H1 (cell line): ENCODE results near the gene RANBP3L. TPM values are rescaled to one million over a fixed set of nuclear protein-coding genes. Genes with fewer than 3 reads are reported as not detected.

Experiments
- CTCF ChIA-PET: fragments of 300-600 bp; sonication (Branson Sonifier 250); formaldehyde crosslinking; loops from one replicate; lab custom pipeline; 2021; ENCODE audit not compliant: partially characterized antibody; lab: Charles Lee
- POLR2A ChIA-PET: fragments of 300-600 bp; sonication (Branson Sonifier 250); formaldehyde crosslinking; loops from one replicate; lab custom pipeline; 2021; ENCODE audit warnings: inconsistent platforms; ENCODE audit not compliant: partially characterized antibody; lab: Charles Lee
- DNase-seq, 2 experiments: peaks; one replicate each; pipeline versions ENCODE4 v3.0.0 to v3.0.0-alpha.2; 2010 to 2022; ENCODE audit warnings: low spot score in 2 of 2, low read depth in 1 of 2, mixed read lengths in 1 of 2
- FAIRE-seq: peaks from 2 replicates; lab custom pipeline; 2011; peaks lifted over from hg19 to GRCh38; lab: Jason Lieb, UNC
- H2AFZ ChIP-seq: 2 replicates; pipeline ENCODE4 v1.8.1; 2012; ENCODE audit warnings: low read length, inconsistent platforms
- H2AK5ac ChIP-seq: 2 replicates; pipeline ENCODE4 v1.6.1; 2013; ENCODE audit warnings: low read depth, low read length
- H2BK120ac ChIP-seq: replicated peaks from 2 replicates; pipeline ENCODE3; 2013; ENCODE audit warnings: low read depth, low read length, inconsistent platforms
- H2BK12ac ChIP-seq: 2 replicates; pipeline ENCODE4 v1.6.1; 2013; ENCODE audit warnings: low read depth, low read length
- H2BK15ac ChIP-seq: 2 replicates; pipeline ENCODE4 v1.6.1; 2013; ENCODE audit warnings: low read length
- H2BK20ac ChIP-seq: 2 replicates; pipeline ENCODE4 v1.6.1; 2013; ENCODE audit warnings: low read length
- H2BK5ac ChIP-seq: 2 replicates; pipeline ENCODE4 v1.6.1; 2013; ENCODE audit warnings: low read depth, low read length
- H3K14ac ChIP-seq: 2 replicates; pipeline ENCODE4 v1.6.1; 2013; ENCODE audit warnings: inconsistent platforms; ENCODE audit not compliant: insufficient read length
- H3K18ac ChIP-seq: 2 replicates; pipeline ENCODE4 v1.6.1; 2013; ENCODE audit warnings: low read length; ENCODE audit errors: extremely low read depth
- H3K23ac ChIP-seq: 2 replicates; pipeline ENCODE4 v1.6.1; 2013; ENCODE audit warnings: inconsistent platforms; ENCODE audit not compliant: insufficient read length
- H3K23me2 ChIP-seq: 2 replicates; pipeline ENCODE4 v1.6.1; 2013; ENCODE audit warnings: low read depth, low read length
- H3K27ac ChIP-seq: 2 replicates; pipeline ENCODE4 v1.6.1; 2011; ENCODE audit warnings: low read depth, low read length, inconsistent platforms
- H3K27me3 ChIP-seq, 4 experiments: replicated peaks in 1 of 4; 1 replicate in 1 of 4; 2 replicates in 3 of 4; pipeline versions ENCODE4 v1.6.1 to v1.8.1; 2011 to 2013; ENCODE audit warnings: low read length in 3 of 4, mild to moderate bottlenecking in 3 of 4, inconsistent platforms in 2 of 4, mixed read lengths in 2 of 4, moderate library complexity in 1 of 4; ENCODE audit not compliant: control insufficient read depth in 3 of 4, insufficient read depth in 3 of 4; ENCODE audit errors: extremely low read depth in 1 of 4
- H3K36me3 ChIP-seq, 4 experiments: 2 replicates each; pipeline versions ENCODE4 v1.6.1 to v1.8.1; 2011 to 2013; ENCODE audit warnings: mild to moderate bottlenecking in 4 of 4, low read length in 3 of 4, moderate library complexity in 2 of 4, control low read depth in 1 of 4, inconsistent platforms in 1 of 4; ENCODE audit not compliant: insufficient read depth in 4 of 4, control insufficient read depth in 2 of 4
- H3K4ac ChIP-seq: replicated peaks from 2 replicates; pipeline ENCODE3; 2013; ENCODE audit warnings: low read length, low read depth, mixed read lengths, inconsistent platforms; ENCODE audit not compliant: insufficient read length
- H3K4me1 ChIP-seq, 4 experiments: replicated peaks in 1 of 4; 1 replicate in 1 of 4; 2 replicates in 3 of 4; pipeline versions ENCODE4 v1.6.1 to v1.8.1; 2011 to 2013; ENCODE audit warnings: low read length in 3 of 4, inconsistent platforms in 2 of 4, mixed read lengths in 1 of 4; ENCODE audit not compliant: insufficient read depth in 4 of 4, control insufficient read depth in 3 of 4
- H3K4me2 ChIP-seq, 2 experiments: 2 replicates each; pipeline versions ENCODE4 v1.6.1 to v1.8.1; 2011 to 2013; ENCODE audit warnings: low read depth in 2 of 2, low read length in 2 of 2, control low read depth in 1 of 2, inconsistent platforms in 1 of 2, mild to moderate bottlenecking in 1 of 2; ENCODE audit not compliant: insufficient read depth in 1 of 2
- H3K4me3 ChIP-seq, 4 experiments: fragments of 200-600, 300-600 bp in 1 of 4; sonication (generic), shearing (Covaris generic), sonication (Bioruptor Twin) in 1 of 4; 2 replicates each; pipeline versions ENCODE4 v1.5.1 to v1.8.1; 2011 to 2016; ENCODE audit warnings: low read length in 4 of 4, low read depth in 3 of 4, control low read depth in 2 of 4, inconsistent platforms in 2 of 4, mild to moderate bottlenecking in 2 of 4, mixed read lengths in 1 of 4, moderate library complexity in 1 of 4; ENCODE audit not compliant: insufficient read depth in 2 of 4; ENCODE audit errors: extremely low read depth in 1 of 4
- H3K56ac ChIP-seq: replicated peaks from 2 replicates; pipeline ENCODE3; 2013; ENCODE audit warnings: low read depth, mild to moderate bottlenecking, mixed read lengths, low read length, inconsistent platforms; ENCODE audit not compliant: insufficient read length
- H3K79me1 ChIP-seq: 2 replicates; pipeline ENCODE4 v1.6.1; 2013; ENCODE audit warnings: low read depth, low read length, control low read depth
- H3K79me2 ChIP-seq, 2 experiments: 2 replicates each; pipeline versions ENCODE4 v1.6.1 to v1.8.1; 2012 to 2013; ENCODE audit warnings: low read length in 2 of 2, mild to moderate bottlenecking in 2 of 2, inconsistent platforms in 1 of 2; ENCODE audit not compliant: insufficient read depth in 2 of 2, control insufficient read depth in 1 of 2
- H3K9ac ChIP-seq, 4 experiments: replicated peaks in 1 of 4; 1 replicate in 1 of 4; 2 replicates in 3 of 4; pipeline versions ENCODE4 v1.6.1 to v1.8.1; 2011 to 2013; ENCODE audit warnings: low read depth in 3 of 4, low read length in 3 of 4, control low read depth in 2 of 4, mild to moderate bottlenecking in 2 of 4, moderate library complexity in 2 of 4, inconsistent platforms in 1 of 4; ENCODE audit errors: extremely low read depth in 1 of 4
- H3K9me3 ChIP-seq, 2 experiments: 2 replicates each; pipeline versions ENCODE4 v1.6.1 to v1.8.1; 2012 to 2013; ENCODE audit warnings: mild to moderate bottlenecking in 2 of 2, moderate library complexity in 2 of 2, control low read depth in 1 of 2, inconsistent platforms in 1 of 2, low read depth in 1 of 2, low read length in 1 of 2, mixed read lengths in 1 of 2; ENCODE audit not compliant: insufficient read depth in 2 of 2
- H4K20me1 ChIP-seq, 2 experiments: replicated peaks in 1 of 2; 2 replicates each; pipeline versions ENCODE3 to v1.8.1; 2011 to 2013; ENCODE audit warnings: inconsistent platforms in 2 of 2, low read length in 2 of 2, mild to moderate bottlenecking in 1 of 2; ENCODE audit not compliant: insufficient read depth in 2 of 2, control insufficient read depth in 1 of 2
- H4K5ac ChIP-seq: 2 replicates; pipeline ENCODE4 v1.6.1; 2013; ENCODE audit warnings: low read length, low read depth, mixed read lengths, inconsistent platforms; ENCODE audit not compliant: insufficient read length
- H4K8ac ChIP-seq: 2 replicates; pipeline ENCODE4 v1.8.0; 2013; ENCODE audit warnings: mild to moderate bottlenecking, moderate library complexity, low read length, inconsistent platforms; ENCODE audit not compliant: insufficient read depth; ENCODE audit errors: extremely low read depth
- H4K91ac ChIP-seq: replicated peaks from 2 replicates; pipeline ENCODE3; 2013; ENCODE audit warnings: low read length, mixed read lengths, inconsistent platforms; ENCODE audit not compliant: insufficient read length
- ASH2L ChIP-seq: fragments of 200-600, 300-600 bp; sonication (generic); IDR thresholded peaks from one replicate; pipeline ENCODE4 v1.7.1; 2017; ENCODE audit warnings: low read length
- ATF2 ChIP-seq: IDR thresholded peaks from 2 replicates; pipeline ENCODE4 v1.6.1; 2012; ENCODE audit warnings: low read length, inconsistent platforms
- CHD1 ChIP-seq: IDR thresholded peaks from 2 replicates; pipeline ENCODE4 v1.6.1; 2012; ENCODE audit warnings: low read depth, low read length, improper control_type of control experiment
- FOSL1 ChIP-seq: IDR thresholded peaks from 2 replicates; pipeline ENCODE4 v1.6.1; 2011; ENCODE audit warnings: mild to moderate bottlenecking, low read depth, low read length, moderate library complexity; ENCODE audit not compliant: insufficient read depth
- HDAC2 ChIP-seq, 2 experiments: fragments of 300-600 bp in 1 of 2; sonication (generic) in 1 of 2; IDR thresholded peaks; 2 replicates each; pipeline ENCODE4 v1.6.1; 2011 to 2012; ENCODE audit warnings: low read depth in 2 of 2, low read length in 2 of 2, mild to moderate bottlenecking in 2 of 2, moderate library complexity in 2 of 2, borderline replicate concordance in 1 of 2, inconsistent platforms in 1 of 2
- KDM5A ChIP-seq: fragments of 200-600 bp; IDR thresholded peaks from 2 replicates; pipeline ENCODE4 v1.7.1; 2012; ENCODE audit warnings: mild to moderate bottlenecking, low read length, inconsistent platforms, mixed read lengths
- RAD21 ChIP-seq, 2 experiments: IDR thresholded peaks in 1 of 2; conservative IDR thresholded peaks in 1 of 2; 2 replicates each; pipeline ENCODE4 v1.6.1; 2011; ENCODE audit warnings: low read depth in 2 of 2, low read length in 2 of 2, improper control_type of control experiment in 1 of 2, inconsistent platforms in 1 of 2, mild to moderate bottlenecking in 1 of 2, moderate library complexity in 1 of 2
- SAP30 ChIP-seq: fragments of 300-600 bp; sonication (generic); IDR thresholded peaks from 2 replicates; pipeline ENCODE4 v1.7.1; 2012; ENCODE audit warnings: low read length, moderate library complexity, mild to moderate bottlenecking, inconsistent platforms; ENCODE audit not compliant: insufficient read depth, insufficient replicate concordance
- SP2 ChIP-seq: IDR thresholded peaks from 2 replicates; pipeline ENCODE4 v1.6.1; 2012; ENCODE audit warnings: mild to moderate bottlenecking, low read length, inconsistent platforms
- TAF7 ChIP-seq: optimal IDR thresholded peaks from 2 replicates; pipeline ENCODE3; 2011; ENCODE audit warnings: low read depth, mild to moderate bottlenecking, inconsistent platforms, low read length, moderate library complexity, borderline replicate concordance
- WGBS, 2 experiments: shearing (Covaris generic) in 1 of 2; methylation state at CpG; one replicate each; pipeline versions ENCODE4 v1.1.6 to v1.1.7; 2013 to 2015; ENCODE audit warnings: low lambda C conversion rate in 2 of 2, mixed read lengths in 2 of 2, inconsistent platforms in 1 of 2, low coverage in 1 of 2, missing lambda C conversion rate in 1 of 2; ENCODE audit not compliant: insufficient replicate concordance in 2 of 2, insufficient coverage in 1 of 2, insufficient read length in 1 of 2; ENCODE audit errors: extremely low coverage in 1 of 2, missing lambda C conversion rate in 1 of 2; 5-methylcytosine and 5-hydroxymethylcytosine counted together
- polyA plus RNA-seq, 7 experiments: library from polyadenylated mRNA; depleted of rRNA in 3 of 7; stranded (reverse) in 5 of 7; unstranded in 2 of 7; fragments of >200 nt in 5 of 7; fragments of 200-250 nt in 2 of 7; gene quantifications; 1 replicate in 5 of 7; 2 replicates in 1 of 7; 4 replicates in 1 of 7; pipeline versions ENCODE4 v1.2.1 to v1.2.3, GENCODE V29; 2011 to 2013; ENCODE audit warnings: missing spikeins in 2 of 7, mixed read lengths in 2 of 7
- total RNA-seq: library from RNA; stranded (reverse); fragmentation: NEBNext Ultra II Directional; extraction: Animal tissue kit (Norgen Biotek cat#: 25700); gene quantifications from 2 replicates; pipeline ENCODE4 v1.2.1, GENCODE V29; 2021

The RANBP3L gene
- total and polyA plus RNA-seq, 2 of the 8 experiments (the other 6 are each of a cell fraction or from before 2014, with no cell fraction given), result not detected

GRCh38 chr5:36346896-36347690 is 45.4 kb upstream of the RANBP3L start:
- ChIA-PET POLR2A (no interaction called here), CTCF (interaction anchor here (0.8 to 1.2 kb wide), 3 partner anchors 8 to 112 kb away, joined by 3 to 4 read pairs (median 4); no protein-coding TSS in a partner anchor)
- DNase-seq, result no peak
- no peak overlapping the region for H3K14ac ChIP-seq
- H3K4me1 ChIP-seq, result no peaks in the 10 kb centered on the region
- H3K4me3 ChIP-seq, result no peak overlapping the region
- no peak overlapping the region for H3K56ac ChIP-seq
- no peak overlapping the region for H3K9ac ChIP-seq
- H3K36me3 ChIP-seq, result no peaks in the 10 kb centered on the region
- no peak overlapping the region for H3K4me2 ChIP-seq
- H3K9me3 ChIP-seq, result no peaks in the 10 kb centered on the region
- no peak overlapping the region for H2BK12ac ChIP-seq
- no peak overlapping the region for H2BK5ac ChIP-seq
- no peak overlapping the region for H4K8ac ChIP-seq
- H3K27ac ChIP-seq, result no peak overlapping the region
- no peak overlapping the region for H4K5ac ChIP-seq
- H3K79me1 ChIP-seq, result no peaks in the 10 kb centered on the region
- H3K4ac ChIP-seq, result no peak overlapping the region
- H2AFZ ChIP-seq, result no peak overlapping the region
- no peak overlapping the region for H2AK5ac ChIP-seq
- no peaks in the 10 kb centered on the region for H3K79me2 ChIP-seq
- FAIRE-seq, result no peak
- no peak overlapping the region for H3K23ac ChIP-seq
- H3K27me3 ChIP-seq, result no peaks in the 10 kb centered on the region
- WGBS, 2 experiments, result 88% methylated on average over 5 of the region's 5 CpGs; no CpG with 5 or more reads in 1 of the 2 experiments
- H4K20me1 ChIP-seq, result no peaks in the 10 kb centered on the region
- no peak overlapping the region for H2BK120ac ChIP-seq
- H2BK20ac ChIP-seq, result no peak overlapping the region
- H3K23me2 ChIP-seq, result no peaks in the 10 kb centered on the region
- no peak overlapping the region for H2BK15ac ChIP-seq
- no peak overlapping the region for H3K18ac ChIP-seq
- no peak overlapping the region for H4K91ac ChIP-seq
- TF ChIP-seq KDM5A, result no peak
- no peak for TF ChIP-seq FOSL1
- no peak for TF ChIP-seq CHD1
- TF ChIP-seq SP2, result no peak
- no peak for TF ChIP-seq ASH2L
- no peak for TF ChIP-seq TAF7
- no peak for TF ChIP-seq SAP30
- TF ChIP-seq HDAC2 (IDR thresholded peaks at IDR 0.05; ENCODE audit: borderline replicate concordance in 1 of 2, low read depth in 2 of 2, low read length in 2 of 2), result no peak
- TF ChIP-seq RAD21 (IDR thresholded peaks at IDR 0.05 in 1 of 2, conservative IDR thresholded peaks at IDR 0.05 in 1 of 2; ENCODE audit: low read depth in 2 of 2, low read length in 2 of 2), result no peak
- TF ChIP-seq ATF2, result no peak
